Frontal cortex (tissue), 4 donors: ENCODE measurements around the gene NOVA1. TPM values are rescaled to one million over a fixed set of nuclear protein-coding genes. Genes with fewer than 3 reads are reported as not detected.

Experiments used
- DNase-seq, 2 donors: peaks; one replicate each; pipeline ENCODE4 v3.0.0; 2012; ENCODE audit warnings: low spot score in 2 of 2
- FAIRE-seq: peaks from 2 replicates; lab custom pipeline; 2012; peaks lifted over from hg19 to GRCh38; lab: Jason Lieb, UNC
- total RNA-seq: library from RNA; depleted of rRNA; stranded (reverse); fragments of >200 nt; gene quantifications from one replicate; pipeline ENCODE4 v1.2.3, GENCODE V29; 2014
- donor health status: control.
- donor health status: control.
- donor health status: control.

NOVA1 gene
- total RNA-seq, 1 donor from 2014 or later: 34.6 TPM

GRCh38 chr14:26466862-26467261 is 131.0 kb downstream of the NOVA1 start:
- DNase-seq: no peak
- FAIRE-seq: no peak

DNA sequence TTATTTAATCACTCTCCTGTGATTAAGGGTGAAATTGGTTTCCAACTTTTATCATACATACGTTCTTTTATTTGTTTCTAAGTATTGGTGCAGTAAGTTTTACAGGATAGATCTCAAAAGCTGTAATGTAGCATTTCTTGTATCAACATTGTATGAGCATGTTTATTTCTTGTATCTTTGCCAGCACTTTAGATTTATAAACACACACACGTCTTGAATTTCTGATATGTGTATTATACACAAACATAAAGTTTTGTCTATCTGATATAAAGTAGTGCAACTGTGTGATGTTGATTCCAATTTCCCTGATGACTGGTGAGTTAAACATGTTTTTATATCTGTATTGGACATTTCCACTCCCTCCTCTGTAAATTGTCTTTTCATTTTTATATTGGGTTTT is 134.7 kb downstream of the NOVA1 start:
- no peak for DNase-seq
- FAIRE-seq: no peak

- DNase-seq (no peak), FAIRE-seq (no peak)
These were observed 143.7 kb downstream of the NOVA1 start for GRCh38 chr14:26454105-26454504.

DNA sequence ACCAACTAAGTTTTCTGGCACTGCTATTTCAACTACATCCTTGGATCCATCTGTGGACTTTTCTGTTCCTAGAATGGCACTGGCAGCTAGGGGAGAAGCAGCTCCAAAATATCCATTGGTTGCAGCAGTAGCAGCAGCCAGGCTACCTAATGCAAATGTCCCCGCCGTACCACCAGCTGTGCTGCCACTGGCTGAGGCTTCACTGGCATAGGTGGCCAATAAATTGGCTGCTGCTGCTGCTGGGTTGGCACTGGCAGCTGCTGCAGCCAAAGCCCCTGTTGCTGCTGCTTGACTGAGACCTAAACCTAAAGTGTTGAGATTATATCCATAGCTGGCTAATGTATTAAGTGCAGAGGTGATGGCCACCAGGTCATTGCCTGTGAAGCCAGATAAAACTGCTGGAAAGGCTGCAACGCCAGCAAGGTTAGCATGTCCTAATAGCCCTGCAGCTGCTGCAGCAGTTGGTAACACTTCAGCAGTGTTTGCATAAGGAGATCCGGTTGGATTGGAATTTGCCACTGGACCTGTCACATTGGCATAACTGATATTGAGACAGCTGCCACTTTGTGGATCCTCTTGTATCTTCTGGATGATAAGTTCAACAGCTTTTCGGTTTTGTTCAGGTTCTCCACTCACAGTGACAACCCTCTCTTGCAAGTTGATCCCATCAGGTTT is 149.5 kb downstream of the NOVA1 start:
- FAIRE-seq (no peak), DNase-seq (no peak)

GRCh38 chr14:26444822-26445221 is 153.0 kb downstream of the NOVA1 start:
- FAIRE-seq (no peak), DNase-seq (peak in 1 of 2 donors; percentile 0)

DNA sequence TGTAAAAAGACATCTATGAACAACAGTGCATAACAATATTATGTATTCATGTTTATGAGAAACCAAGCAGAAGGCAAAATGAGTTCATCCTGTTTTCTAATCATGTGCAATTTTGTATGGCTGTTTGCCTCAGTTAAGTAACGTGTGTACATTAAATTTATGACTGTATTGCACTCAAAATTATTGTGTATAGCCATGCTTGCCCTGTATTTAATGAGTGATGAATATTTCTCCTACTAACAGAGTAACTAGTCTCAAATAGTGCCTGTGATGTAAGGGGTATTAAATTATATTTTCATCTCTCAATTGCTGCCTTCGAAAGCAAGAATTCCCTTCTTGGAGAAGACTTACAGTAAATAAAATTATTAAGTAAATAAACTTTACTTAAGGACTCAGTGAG is 154.2 kb downstream of the NOVA1 start:
- no peak for FAIRE-seq
- no peak for DNase-seq

GRCh38 chr14:26429205-26429604 is 168.6 kb downstream of the NOVA1 start:
- no peak for DNase-seq
- no peak for FAIRE-seq

DNA sequence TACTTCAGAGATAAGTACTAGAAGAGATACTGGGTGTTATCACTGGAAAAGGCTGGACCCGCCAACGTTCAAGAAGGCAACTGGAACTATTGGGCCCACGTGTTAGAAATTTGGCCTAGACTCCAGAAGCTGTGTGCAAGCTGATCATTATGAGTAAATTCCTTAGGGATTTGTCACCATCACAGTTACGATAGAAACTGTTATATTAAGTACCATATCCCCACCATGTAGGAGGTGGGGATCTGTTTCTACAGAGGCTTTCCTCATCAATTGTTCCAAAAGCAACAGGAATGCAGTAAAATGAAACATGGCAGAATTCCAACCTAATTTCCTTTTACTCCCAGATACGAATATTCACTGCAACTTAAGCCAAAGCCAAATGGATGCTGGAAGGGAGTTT is 170.7 kb downstream of the NOVA1 start:
- no peak for FAIRE-seq

GRCh38 chr14:26424537-26424936 is 173.3 kb downstream of the NOVA1 start:
- no peak for FAIRE-seq
- no peak for DNase-seq

More for the DNA sequence above, 170.7 kb downstream of the NOVA1 start:
- DNase-seq: no peak

DNA sequence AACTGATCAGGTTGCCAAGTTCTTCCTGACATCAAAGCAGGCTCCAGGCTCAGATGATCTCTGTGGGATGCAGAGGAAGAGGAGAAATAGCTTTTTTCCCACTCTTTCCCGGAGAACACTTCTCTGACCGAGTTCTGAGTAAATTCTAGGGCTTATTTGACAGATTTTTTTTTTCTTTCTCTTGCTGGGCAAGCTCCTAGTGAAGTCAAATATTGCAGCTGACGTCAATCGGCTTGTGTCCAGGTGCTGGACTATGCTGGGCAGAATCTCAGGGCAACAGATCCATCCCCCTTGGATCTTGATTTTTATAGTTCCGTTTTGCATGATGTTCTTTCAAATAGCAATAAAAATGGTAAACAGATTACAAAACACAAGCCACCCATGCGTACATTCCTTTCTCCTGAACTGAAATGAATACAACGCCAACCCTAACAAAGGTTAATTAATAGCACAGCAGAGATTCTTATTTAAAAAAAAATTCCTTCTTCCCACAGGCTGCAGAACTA is 182.2 kb downstream of the NOVA1 start:
- FAIRE-seq (no peak), DNase-seq (no peak)

- FAIRE-seq (no peak), DNase-seq (no peak)
These were observed 182.9 kb downstream of the NOVA1 start for GRCh38 chr14:26414926-26415325.

DNA sequence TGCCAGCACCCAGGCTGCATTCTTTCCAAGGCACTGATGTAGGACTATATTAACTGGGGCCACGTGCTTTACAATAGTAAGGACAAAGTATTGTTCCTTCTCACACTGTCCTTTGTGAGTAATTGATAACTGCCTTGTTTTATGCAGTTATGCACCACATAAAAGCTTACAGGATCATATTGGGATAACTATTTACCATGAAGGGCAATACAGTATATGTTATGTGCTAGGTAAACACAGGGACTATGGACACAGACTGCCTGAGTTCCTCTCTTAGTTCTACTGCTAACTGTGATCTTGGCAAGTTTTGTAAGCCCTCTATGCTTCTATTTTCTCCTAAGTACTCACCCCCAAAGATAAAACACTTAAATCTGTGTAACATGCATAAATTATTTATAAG is 183.7 kb downstream of the NOVA1 start:
- DNase-seq (no peak), FAIRE-seq (no peak)

DNA sequence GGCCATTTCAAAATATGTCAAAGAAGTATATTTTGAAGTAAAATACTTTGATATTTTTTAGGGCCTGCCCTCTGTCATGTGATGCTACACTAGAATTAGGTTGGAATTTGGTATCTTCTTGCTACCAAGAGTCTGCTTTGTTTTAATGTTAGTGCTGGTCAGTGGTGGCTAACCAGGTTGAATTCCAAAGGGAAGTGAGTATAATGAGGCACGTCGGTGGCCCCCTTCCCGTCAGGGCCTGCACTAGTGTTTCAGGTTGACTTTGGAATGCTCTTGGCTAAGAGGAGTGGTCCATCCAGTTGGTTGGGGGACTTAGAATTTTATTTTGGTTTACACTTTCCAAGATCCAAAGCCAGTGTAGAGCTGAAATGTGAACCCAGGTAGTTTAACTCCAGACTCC is 185.4 kb downstream of the NOVA1 start:
- FAIRE-seq (no peak), DNase-seq (no peak)

- FAIRE-seq: no peak
These were observed 187.6 kb downstream of the NOVA1 start for GRCh38 chr14:26410189-26410685.

GRCh38 chr14:26404927-26405326 is 192.9 kb downstream of the NOVA1 start:
- DNase-seq (no peak), FAIRE-seq (no peak)

More at GRCh38 chr14:26410189-26410685, 187.6 kb downstream of the NOVA1 start:
- DNase-seq: no peak

GRCh38 chr14:26403760-26404159 is 194.1 kb downstream of the NOVA1 start:
- no peak for DNase-seq
- no peak for FAIRE-seq

GRCh38 chr14:26402126-26402525 is 195.7 kb downstream of the NOVA1 start:
- no peak for DNase-seq
- no peak for FAIRE-seq

- DNase-seq: no peak
- FAIRE-seq: no peak
These were observed 196.5 kb downstream of the NOVA1 start for GRCh38 chr14:26401179-26401968.

DNA sequence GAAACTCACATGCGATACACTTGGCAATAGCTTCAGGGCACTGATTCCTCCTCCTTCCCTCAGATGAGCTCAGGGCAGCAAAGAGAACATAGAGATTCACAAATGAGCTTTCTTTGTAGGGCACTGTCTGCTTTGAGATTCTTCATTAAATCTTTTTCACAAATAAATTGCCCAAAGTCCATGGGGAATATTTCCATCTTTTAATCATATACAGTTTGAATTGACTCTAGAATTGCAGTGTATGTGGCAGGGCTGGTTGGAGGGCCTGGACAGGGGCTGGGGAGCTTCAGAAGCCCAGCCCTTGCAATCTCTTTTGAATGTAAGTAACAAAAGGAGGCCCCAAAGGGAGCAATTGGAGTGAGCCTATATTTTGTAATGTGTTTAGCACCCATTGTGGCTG is 197.5 kb downstream of the NOVA1 start:
- no peak for FAIRE-seq
- no peak for DNase-seq

DNA sequence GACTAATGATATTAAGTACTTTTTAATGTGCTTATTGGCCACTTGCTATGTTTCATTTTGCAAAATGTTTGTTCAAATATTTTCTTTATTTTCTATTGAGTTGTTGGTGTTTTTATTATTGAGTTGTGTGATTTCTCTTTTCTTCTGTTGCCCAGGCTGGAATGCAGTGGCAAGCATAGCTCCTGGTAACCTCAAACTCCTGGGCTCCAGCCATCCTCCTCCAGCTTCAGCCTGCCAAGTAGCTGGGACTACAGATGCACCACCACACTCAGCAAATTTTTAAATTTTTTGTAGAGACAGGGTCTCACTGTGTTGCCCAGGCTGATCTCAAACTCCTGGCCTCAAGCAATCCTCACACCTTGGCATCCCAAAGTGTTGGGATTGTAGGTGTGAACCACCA is 199.2 kb downstream of the NOVA1 start:
- DNase-seq (no peak), FAIRE-seq (no peak)
